PC-3 (cell line): Measurements from ENCODE around the gene EXOSC10. TPM values are rescaled to one million over a fixed set of nuclear protein-coding genes. Genes with fewer than 3 reads are reported as not detected.

ENCODE experiments used
- ATAC-seq: fragments of 200-7000 bp; cut with Tn5 transposase; 2 replicates; pipeline ENCODE4 v1.9.1; 2020; ENCODE audit warnings: mild to moderate bottlenecking, moderate library complexity
- BruUV-seq: library from RNA; stranded (reverse); fragments of 400-500 nt; replicated peaks from 2 replicates; lab custom pipeline; 2021; lab: Mats Ljungman, UMichigan
- CTCF ChIA-PET: fragments of 300-600 bp; sonication (Branson Sonifier 250); formaldehyde crosslinking; loops from one replicate; lab custom pipeline; 2022; ENCODE audit warnings: antibody characterized with exemption; lab: Charles Lee
- POLR2A ChIA-PET: fragments of 300-600 bp; sonication (Branson Sonifier 250); formaldehyde crosslinking; loops from one replicate; lab custom pipeline; 2022; ENCODE audit warnings: antibody characterized with exemption; ENCODE audit not compliant: unreplicated experiment; lab: Charles Lee
- DNase-seq: peaks from one replicate; pipeline ENCODE4 v3.0.0-alpha.2; 2015
- H2AFZ ChIP-seq: fragments of 300-600 bp; sonication (generic); 2 replicates; pipeline ENCODE4 v1.6.0; 2016; ENCODE audit warnings: antibody characterized with exemption, low read length
- H3F3A ChIP-seq: fragments of 300-600 bp; sonication (generic); one replicate; pipeline ENCODE4 v1.6.0; 2017; ENCODE audit warnings: antibody characterized with exemption, low read length, control low read depth, mild to moderate bottlenecking; ENCODE audit not compliant: unreplicated experiment
- H3K27ac ChIP-seq: fragments of 300-600 bp; sonication (generic); 2 replicates; pipeline ENCODE4 v1.5.1; 2016; ENCODE audit warnings: mild to moderate bottlenecking, low read length
- H3K27me3 ChIP-seq: fragments of 300-600 bp; sonication (generic); 2 replicates; pipeline ENCODE4 v1.6.1; 2016; ENCODE audit warnings: low read length, mixed read lengths
- H3K36me3 ChIP-seq: fragments of 300-600 bp; sonication (generic); 2 replicates; pipeline ENCODE4 v1.6.1; 2016; ENCODE audit warnings: low read depth, mixed run types, low read length, mixed read lengths
- H3K4me1 ChIP-seq: fragments of 300-600 bp; sonication (generic); 2 replicates; pipeline ENCODE4 v1.5.1; 2016; ENCODE audit warnings: low read length; ENCODE audit not compliant: insufficient read depth
- H3K4me2 ChIP-seq: fragments of 300-600 bp; sonication (generic); 2 replicates; pipeline ENCODE4 v1.6.0; 2016; ENCODE audit warnings: low read length
- H3K4me3 ChIP-seq: fragments of 300-600 bp; sonication (generic); 2 replicates; pipeline ENCODE4 v1.5.1; 2016; ENCODE audit warnings: mild to moderate bottlenecking, low read length, mixed read lengths
- H3K79me2 ChIP-seq: fragments of 300-600 bp; sonication (generic); 2 replicates; pipeline ENCODE4 v1.6.1; 2017; ENCODE audit warnings: low read length, mixed read lengths
- H3K9ac ChIP-seq: fragments of 300-600 bp; sonication (generic); 2 replicates; pipeline ENCODE4 v1.6.0; 2016; ENCODE audit warnings: mild to moderate bottlenecking, low read length
- H3K9me2 ChIP-seq: fragments of 300-600 bp; sonication (generic); replicated peaks from 2 replicates; pipeline ENCODE4 v1.6.1; 2016; ENCODE audit warnings: mixed run types, low read length, mixed read lengths
- H3K9me3 ChIP-seq: fragments of 300-600 bp; sonication (generic); 2 replicates; pipeline ENCODE4 v1.6.1; 2016; ENCODE audit warnings: low read length, mixed read lengths
- H4K20me1 ChIP-seq: fragments of 300-600 bp; sonication (generic); 2 replicates; pipeline ENCODE4 v1.6.1; 2016; ENCODE audit warnings: low read length, mixed read lengths
- EZH2 ChIP-seq: fragments of 300-600 bp; sonication (generic); IDR thresholded peaks from one replicate; pipeline ENCODE4 v1.6.1; 2017; ENCODE audit warnings: antibody characterized with exemption, mild to moderate bottlenecking, low read length; ENCODE audit not compliant: unreplicated experiment
- EZH2phosphoT487 ChIP-seq: fragments of 300-600 bp; sonication (generic); IDR thresholded peaks from 2 replicates; pipeline ENCODE4 v1.6.1; 2018; ENCODE audit warnings: mild to moderate bottlenecking, antibody characterized with exemption, low read length, borderline replicate concordance
- intact Hi-C: fragments of 100-400 bp; cut with micrococcal nuclease; formaldehyde crosslinking; loops from 2 replicates; pipeline ENCODE4 v1.9.0; 2023
- total RNA-seq: library from RNA; depleted of rRNA; stranded (reverse); fragments of >200 nt; gene quantifications from 2 replicates; pipeline ENCODE4 v1.2.3, GENCODE V29; 2014
- TF ChIP-seq, protein P1 (sequence below): fragments of 300-600 bp; sonication (generic); conservative IDR thresholded peaks from 2 replicates; pipeline ENCODE4 v1.5.1; 2017; ENCODE audit warnings: antibody characterized with exemption, low read depth, mild to moderate bottlenecking, low read length

The EXOSC10 gene
- total RNA-seq, 1 experiment from 2014 or later, result 96.3 TPM

DNA sequence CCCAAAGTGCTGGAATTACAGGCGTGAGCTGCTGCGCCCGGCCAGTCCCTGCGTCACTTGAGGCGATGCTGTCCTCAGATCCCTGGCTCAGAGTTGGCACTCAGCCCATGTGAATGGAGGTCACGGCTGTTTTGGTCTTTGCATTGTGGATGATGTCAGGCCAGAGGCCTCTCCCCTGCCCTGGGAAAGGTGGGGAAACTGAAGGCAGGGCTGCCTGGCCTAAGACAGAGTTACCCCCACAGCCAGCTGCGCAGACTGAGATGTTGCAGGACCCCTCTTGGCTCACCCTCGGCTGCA lies 53.5 kb downstream of the EXOSC10 start:
- intact Hi-C loops, result no loop called here
- H4K20me1 ChIP-seq, result no peaks in the 10 kb centered on the region
- ChIA-PET CTCF (no interaction called here), POLR2A (no interaction called here)
- no peak overlapping the region for H3K4me2 ChIP-seq
- no peak for DNase-seq
- no TSS peak for BruUV-seq
- no peak for ATAC-seq
- no peak overlapping the region for H3K27ac ChIP-seq
- H2AFZ ChIP-seq, result no peak overlapping the region
- no peaks in the 10 kb centered on the region for H3K9me2 ChIP-seq
- H3F3A ChIP-seq, result no peaks in the 10 kb centered on the region
- H3K9ac ChIP-seq, result no peak overlapping the region
- H3K9me3 ChIP-seq, result no peaks in the 10 kb centered on the region
- no peaks in the 10 kb centered on the region for H3K36me3 ChIP-seq
- no peaks in the 10 kb centered on the region for H3K27me3 ChIP-seq
- H3K79me2 ChIP-seq, result no peaks in the 10 kb centered on the region
- TF ChIP-seq EZH2 (no peak), EZH2phosphoT487 (no peak)
- TF ChIP-seq, protein P1, sequence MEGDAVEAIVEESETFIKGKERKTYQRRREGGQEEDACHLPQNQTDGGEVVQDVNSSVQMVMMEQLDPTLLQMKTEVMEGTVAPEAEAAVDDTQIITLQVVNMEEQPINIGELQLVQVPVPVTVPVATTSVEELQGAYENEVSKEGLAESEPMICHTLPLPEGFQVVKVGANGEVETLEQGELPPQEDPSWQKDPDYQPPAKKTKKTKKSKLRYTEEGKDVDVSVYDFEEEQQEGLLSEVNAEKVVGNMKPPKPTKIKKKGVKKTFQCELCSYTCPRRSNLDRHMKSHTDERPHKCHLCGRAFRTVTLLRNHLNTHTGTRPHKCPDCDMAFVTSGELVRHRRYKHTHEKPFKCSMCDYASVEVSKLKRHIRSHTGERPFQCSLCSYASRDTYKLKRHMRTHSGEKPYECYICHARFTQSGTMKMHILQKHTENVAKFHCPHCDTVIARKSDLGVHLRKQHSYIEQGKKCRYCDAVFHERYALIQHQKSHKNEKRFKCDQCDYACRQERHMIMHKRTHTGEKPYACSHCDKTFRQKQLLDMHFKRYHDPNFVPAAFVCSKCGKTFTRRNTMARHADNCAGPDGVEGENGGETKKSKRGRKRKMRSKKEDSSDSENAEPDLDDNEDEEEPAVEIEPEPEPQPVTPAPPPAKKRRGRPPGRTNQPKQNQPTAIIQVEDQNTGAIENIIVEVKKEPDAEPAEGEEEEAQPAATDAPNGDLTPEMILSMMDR, result no peak
- no peak overlapping the region for H3K4me3 ChIP-seq
- H3K4me1 ChIP-seq, result no peaks in the 10 kb centered on the region

DNA sequence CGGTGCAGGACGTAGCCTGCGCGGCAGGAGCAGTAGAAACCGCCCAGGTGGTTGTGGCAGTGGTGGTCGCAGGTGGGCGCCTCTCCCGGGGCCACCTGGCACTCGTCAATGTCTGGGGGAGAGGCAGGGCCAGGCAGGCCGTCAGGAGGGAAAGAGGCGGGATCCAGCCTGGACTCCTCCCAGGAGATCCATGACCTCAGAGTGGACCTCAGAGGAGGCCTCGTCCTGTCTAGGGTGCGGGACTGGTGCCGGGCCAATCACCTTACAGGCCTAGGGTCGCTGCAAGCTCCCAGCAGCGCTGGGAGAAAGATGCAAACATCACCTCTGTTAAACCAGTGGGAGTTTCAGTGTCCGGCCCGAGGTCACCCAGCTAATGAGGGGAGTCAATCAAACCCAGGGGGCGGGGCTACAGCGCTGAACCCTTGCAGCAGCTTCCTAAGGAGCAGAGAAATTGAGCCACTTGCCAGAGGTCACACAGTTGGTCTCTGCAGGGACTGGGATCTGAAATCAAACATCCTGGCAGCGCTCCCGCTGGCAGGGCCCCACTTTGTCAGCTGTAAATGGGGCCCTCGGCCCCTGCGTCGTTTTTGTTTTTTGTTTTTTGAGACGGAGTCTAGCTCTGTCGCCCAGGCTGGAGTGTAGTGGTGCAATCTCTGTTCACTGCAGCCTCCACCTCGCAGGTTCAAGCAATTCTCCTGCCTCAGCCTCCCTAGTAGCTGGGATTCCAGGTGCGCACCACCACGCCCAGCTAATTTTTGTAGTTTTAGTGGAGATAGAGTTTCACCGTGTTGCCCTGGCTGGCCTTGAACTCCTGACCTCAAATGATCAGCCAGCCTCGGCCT lies 54.0 kb downstream of the EXOSC10 start:
- Histone ChIP-seq H3F3A (no peaks in the 10 kb centered on the region), H3K4me1 (no peaks in the 10 kb centered on the region), H3K27ac (no peak overlapping the region), H3K36me3 (no peaks in the 10 kb centered on the region), H3K4me3 (no peak overlapping the region), H3K9ac (no peak overlapping the region), H2AFZ (no peak overlapping the region), H3K4me2 (no peak overlapping the region), H3K79me2 (no peaks in the 10 kb centered on the region), H3K9me3 (no peaks in the 10 kb centered on the region), H3K27me3 (no peaks in the 10 kb centered on the region), H3K9me2 (no peaks in the 10 kb centered on the region), H4K20me1 (no peaks in the 10 kb centered on the region)
- no peak for DNase-seq
- POLR2A ChIA-PET, result no interaction called here
- CTCF ChIA-PET, result no interaction called here
- TF ChIP-seq EZH2 (no peak), EZH2phosphoT487 (no peak)
- TF ChIP-seq, protein P1, result no peak
- BruUV-seq, result no TSS peak
- intact Hi-C loops, result no loop called here
- ATAC-seq, result no peak

DNA sequence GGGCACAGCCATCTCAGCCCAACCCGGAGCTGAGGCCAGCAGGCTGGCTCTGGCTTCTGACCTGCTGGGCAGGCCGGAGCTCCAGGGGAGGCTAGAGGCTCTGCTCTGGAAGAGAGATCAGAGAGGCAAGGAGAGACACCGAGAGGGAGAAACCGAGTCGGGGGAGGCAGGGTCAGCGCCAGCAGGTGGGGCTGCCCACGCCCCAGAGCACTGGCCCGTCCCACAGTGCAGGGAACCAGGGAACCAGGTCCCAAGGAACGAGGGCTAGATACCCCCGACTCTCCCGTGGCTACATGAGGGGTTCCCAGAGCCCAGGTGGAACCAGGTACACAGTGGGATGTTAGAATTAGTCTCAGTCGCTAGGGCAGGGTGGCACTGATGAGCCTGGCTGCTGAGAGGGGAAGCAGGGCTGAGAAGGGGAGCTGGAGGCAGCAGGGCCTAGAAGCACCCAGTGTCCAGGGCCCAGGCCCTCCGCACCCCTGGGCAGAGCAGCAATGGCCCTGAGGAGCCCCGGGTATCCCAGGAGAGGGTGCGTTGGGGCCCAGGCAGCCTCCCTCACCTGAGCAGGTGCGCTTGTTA lies 54.7 kb downstream of the EXOSC10 start:
- Histone ChIP-seq H3K9ac (no peak overlapping the region), H3F3A (no peaks in the 10 kb centered on the region), H2AFZ (no peak overlapping the region), H3K4me3 (no peak overlapping the region), H3K27ac (no peak overlapping the region), H3K27me3 (no peaks in the 10 kb centered on the region), H3K9me3 (no peaks in the 10 kb centered on the region), H3K4me1 (no peaks in the 10 kb centered on the region), H3K4me2 (no peak overlapping the region), H4K20me1 (no peaks in the 10 kb centered on the region), H3K36me3 (no peaks in the 10 kb centered on the region), H3K9me2 (no peaks in the 10 kb centered on the region), H3K79me2 (no peaks in the 10 kb centered on the region)
- ATAC-seq (no peak), DNase-seq (no peak)
- no TSS peak for BruUV-seq
- intact Hi-C loops, result no loop called here
- CTCF ChIA-PET, result no interaction called here
- POLR2A ChIA-PET, result no interaction called here
- TF ChIP-seq EZH2phosphoT487, result no peak
- TF ChIP-seq, protein P1, result no peak
- TF ChIP-seq EZH2, result no peak
